ENCODE measurements around the gene CXCL1.
A peak's percentile ranks its signal among the peaks of the same experiment; 100 is the strongest.

The CXCL1 gene

GRCh38 chr4:73869130-73870055, at the start of gene CXCL1:
Gene CXCL1, plus strand, starts transcription at chr4:73869393. Its CDS starts 78 bp downstream, at chr4:73869471.
- no peak for DNase-seq (ENCODE audit: low spot score)

- DNase-seq (ENCODE audit: low spot score) = no peak
These were observed 47.9 kb upstream of the CXCL1 start for GRCh38 chr4:73821325-73821724.

GRCh38 chr4:73822389-73822788, 46.8 kb upstream of the CXCL1 start:
- DNase-seq (ENCODE audit: low spot score) = no peak

GRCh38 chr4:73822812-73823504, 46.2 kb upstream of the CXCL1 start:
- DNase-seq (ENCODE audit: low spot score) = peak; percentile 35

- no peak for DNase-seq (ENCODE audit: low spot score)
These were observed 45.4 kb upstream of the CXCL1 start for GRCh38 chr4:73823760-73824159.

- DNase-seq (ENCODE audit: low spot score) = no peak
These were observed 40.2 kb upstream of the CXCL1 start for GRCh38 chr4:73828956-73829355.

- no peak for DNase-seq (ENCODE audit: low spot score)
These were observed 37.6 kb upstream of the CXCL1 start for GRCh38 chr4:73831569-73831968.

GRCh38 chr4:73832651-73833237, 36.4 kb upstream of the CXCL1 start:
- no peak for DNase-seq (ENCODE audit: low spot score)

GRCh38 chr4:73836373-73837279, 32.6 kb upstream of the CXCL1 start, which contains the start of gene CXCL6:
Gene CXCL6, plus strand, starts transcription at chr4:73836678. Its CDS starts 73 bp downstream, at chr4:73836751.
- DNase-seq (ENCODE audit: low spot score) = no peak

- no peak for DNase-seq (ENCODE audit: low spot score)
These were observed 30.1 kb upstream of the CXCL1 start for GRCh38 chr4:73839071-73839470.

- no peak for DNase-seq (ENCODE audit: low spot score)
These were observed 29.5 kb upstream of the CXCL1 start for GRCh38 chr4:73839715-73840114.

- no peak for DNase-seq (ENCODE audit: low spot score)
These were observed 27.8 kb upstream of the CXCL1 start for GRCh38 chr4:73841243-73841925.

GRCh38 chr4:73842696-73843095, 26.5 kb upstream of the CXCL1 start:
- no peak for DNase-seq (ENCODE audit: low spot score)

- DNase-seq (ENCODE audit: low spot score) = no peak
These were observed 25.8 kb upstream of the CXCL1 start for GRCh38 chr4:73843369-73843768.

GRCh38 chr4:73844345-73844744, 24.8 kb upstream of the CXCL1 start:
- DNase-seq (ENCODE audit: low spot score) = no peak

- DNase-seq (ENCODE audit: low spot score) = no peak
These were observed 24.4 kb upstream of the CXCL1 start for GRCh38 chr4:73844806-73845205.

- no peak for DNase-seq (ENCODE audit: low spot score)
These were observed 21.5 kb upstream of the CXCL1 start for GRCh38 chr4:73847526-73848182.

GRCh38 chr4:73848183-73848777, 20.9 kb upstream of the CXCL1 start:
- DNase-seq (ENCODE audit: low spot score) = no peak

GRCh38 chr4:73850261-73850970, 18.8 kb upstream of the CXCL1 start:
- no peak for DNase-seq (ENCODE audit: low spot score)

All from pons (tissue), 1 donor.